Epithelial cell of prostate (primary cell): ENCODE results near the gene PSME4.

Experiments
- DNase-seq: peaks from one replicate; pipeline ENCODE4 v3.0.0-alpha.2; 2011; ENCODE audit warnings: low read depth, low spot score
- H3K27ac ChIP-seq: fragments of 450-650 bp; 2 replicates; pipeline ENCODE4 v1.5.1; 2017; ENCODE audit warnings: mild to moderate bottlenecking

PSME4 gene

GRCh38 chr2:53970724-53971602 is at the start of gene PSME4:
TSS of gene PSME4 (minus strand) at chr2:53970993. CDS start at chr2:53970784, 209 bp downstream.
- no peak for DNase-seq

GRCh38 chr2:54015798-54016699 is 45.3 kb upstream of the PSME4 start:
- peak overlapping the region; percentile 50 for H3K27ac ChIP-seq
- peak; percentile 26 for DNase-seq

More at GRCh38 chr2:53970724-53971602, at the start of gene PSME4:
- peak within 1 kb of the TSS; percentile 85 for H3K27ac ChIP-seq

- no peak overlapping the region for H3K27ac ChIP-seq
- DNase-seq: no peak
These were observed 43.2 kb upstream of the PSME4 start for GRCh38 chr2:54013996-54014395.

DNA sequence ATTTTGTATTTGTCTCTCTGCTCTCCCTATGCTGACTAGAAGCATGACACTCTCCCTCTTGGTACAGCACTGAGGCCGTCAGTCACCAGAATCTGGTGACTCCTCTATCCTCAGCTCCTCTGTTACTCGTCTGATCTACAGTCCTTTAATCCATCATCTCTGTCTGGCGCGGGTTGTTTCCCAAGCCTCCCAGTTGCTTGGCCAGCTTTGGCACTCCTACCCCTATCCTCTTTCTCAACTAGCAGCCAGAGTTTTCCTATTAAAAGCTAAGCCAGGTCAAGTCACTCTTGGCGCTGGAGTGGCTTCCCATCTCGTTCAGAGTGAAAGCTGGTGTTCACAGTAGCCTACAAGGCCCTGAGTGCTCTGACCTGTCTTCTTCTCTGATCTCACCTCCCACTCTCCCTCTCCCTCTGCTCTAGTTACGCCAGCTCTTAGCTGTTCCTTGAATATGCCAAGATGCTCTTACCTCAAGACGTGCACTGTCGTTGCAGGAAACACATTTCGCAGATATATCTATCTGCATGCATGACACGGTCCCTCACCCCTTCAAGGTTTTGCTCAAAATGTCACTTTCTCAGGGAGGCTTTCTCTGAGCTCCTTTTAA is 41.8 kb upstream of the PSME4 start:
- DNase-seq: no peak
- no peak overlapping the region for H3K27ac ChIP-seq

DNA sequence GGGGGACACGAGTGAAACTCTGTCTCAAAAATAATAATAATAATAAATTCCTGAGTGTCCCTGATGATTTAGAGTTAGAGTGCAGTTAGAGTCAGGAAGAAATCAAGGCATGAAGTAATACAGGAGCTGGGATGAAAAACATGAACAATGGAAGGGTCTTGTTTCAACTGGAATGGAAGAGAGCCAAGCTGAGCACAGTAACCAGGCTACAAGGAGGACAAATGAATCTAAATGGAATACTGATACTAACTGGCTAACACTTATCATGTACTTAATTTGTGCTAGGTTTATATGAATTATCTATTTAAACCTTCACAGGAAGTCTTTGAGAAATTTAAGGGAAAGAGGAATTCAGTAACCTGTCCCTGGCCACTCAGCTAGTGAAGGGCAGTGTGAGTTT is 38.8 kb upstream of the PSME4 start:
- no peak for DNase-seq
- H3K27ac ChIP-seq: no peak overlapping the region

- DNase-seq: no peak
- H3K27ac ChIP-seq: no peak overlapping the region
These were observed 37.6 kb upstream of the PSME4 start for GRCh38 chr2:54008439-54008838.

DNA sequence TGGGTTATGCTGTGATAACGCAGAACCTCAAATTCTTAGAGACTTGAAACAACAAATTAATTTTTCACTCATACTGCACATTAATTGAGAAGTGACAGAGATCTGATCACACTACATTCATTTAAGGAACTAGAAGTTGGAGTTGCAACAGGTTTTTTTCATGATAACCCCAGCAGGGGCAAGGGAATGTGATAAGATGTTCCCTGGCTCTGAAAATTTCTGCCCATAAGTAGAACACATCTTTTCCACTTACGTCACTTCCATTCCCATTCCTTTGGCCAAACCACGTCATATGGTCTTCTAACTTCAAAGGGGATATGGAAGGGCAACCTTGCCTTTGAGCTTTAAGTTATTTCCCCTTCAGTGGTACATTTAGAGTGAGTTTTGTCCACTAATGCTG is 29.7 kb upstream of the PSME4 start:
- no peak overlapping the region for H3K27ac ChIP-seq
- DNase-seq: no peak

- no peak overlapping the region for H3K27ac ChIP-seq
- DNase-seq: no peak
These were observed 29.3 kb upstream of the PSME4 start for GRCh38 chr2:54000122-54000521.

- no peak for DNase-seq
- no peak overlapping the region for H3K27ac ChIP-seq
These were observed 28.0 kb upstream of the PSME4 start for GRCh38 chr2:53998834-53999233.

DNA sequence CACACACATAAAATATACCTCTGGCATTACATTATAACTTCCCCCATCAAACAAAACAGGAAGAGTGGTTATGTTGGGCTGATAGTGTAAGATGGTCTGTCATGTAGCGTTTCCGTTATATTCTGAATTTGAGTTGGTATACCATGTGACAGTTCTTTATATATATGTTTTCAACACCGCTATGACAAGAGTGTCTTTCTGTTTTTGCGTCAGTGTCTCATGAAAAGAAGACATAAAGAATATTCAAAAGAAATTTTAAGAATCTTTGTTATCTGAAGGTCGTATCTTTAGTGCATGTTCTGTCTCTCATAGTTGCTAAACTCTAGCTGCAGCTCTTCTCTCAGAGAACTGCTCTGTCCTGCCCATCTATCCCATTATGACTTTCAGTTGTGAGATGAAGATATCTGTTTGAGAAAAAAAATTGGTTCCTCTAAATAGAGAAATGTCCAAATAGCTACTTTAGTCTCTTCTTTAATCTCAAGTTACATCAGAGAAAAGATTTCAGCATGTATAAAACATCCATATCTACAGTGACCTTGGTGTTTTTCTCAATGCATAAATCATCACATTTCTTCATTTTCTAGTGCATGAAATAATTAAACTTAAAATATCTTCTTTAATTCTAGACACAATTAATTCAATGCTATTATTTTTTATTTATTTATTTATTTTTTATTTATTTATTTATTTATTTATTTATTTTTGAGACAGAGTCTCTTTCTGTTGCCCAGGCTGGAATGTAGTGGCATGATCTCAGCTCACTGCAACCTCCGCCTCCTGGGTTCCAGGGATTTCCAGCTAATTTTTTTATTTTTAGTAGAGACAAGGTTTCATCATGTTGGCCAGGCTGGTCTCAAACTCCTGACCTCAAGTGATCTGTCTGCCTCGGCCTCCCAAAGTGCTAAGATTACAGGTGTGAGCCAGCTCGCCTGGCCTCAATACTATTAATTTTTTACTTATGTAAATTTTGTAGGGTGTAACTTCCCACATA is 24.3 kb upstream of the PSME4 start:
- DNase-seq: no peak
- H3K27ac ChIP-seq: no peak overlapping the region

- H3K27ac ChIP-seq: no peak overlapping the region
- DNase-seq: no peak
These were observed 21.2 kb upstream of the PSME4 start for GRCh38 chr2:53991948-53992347.

DNA sequence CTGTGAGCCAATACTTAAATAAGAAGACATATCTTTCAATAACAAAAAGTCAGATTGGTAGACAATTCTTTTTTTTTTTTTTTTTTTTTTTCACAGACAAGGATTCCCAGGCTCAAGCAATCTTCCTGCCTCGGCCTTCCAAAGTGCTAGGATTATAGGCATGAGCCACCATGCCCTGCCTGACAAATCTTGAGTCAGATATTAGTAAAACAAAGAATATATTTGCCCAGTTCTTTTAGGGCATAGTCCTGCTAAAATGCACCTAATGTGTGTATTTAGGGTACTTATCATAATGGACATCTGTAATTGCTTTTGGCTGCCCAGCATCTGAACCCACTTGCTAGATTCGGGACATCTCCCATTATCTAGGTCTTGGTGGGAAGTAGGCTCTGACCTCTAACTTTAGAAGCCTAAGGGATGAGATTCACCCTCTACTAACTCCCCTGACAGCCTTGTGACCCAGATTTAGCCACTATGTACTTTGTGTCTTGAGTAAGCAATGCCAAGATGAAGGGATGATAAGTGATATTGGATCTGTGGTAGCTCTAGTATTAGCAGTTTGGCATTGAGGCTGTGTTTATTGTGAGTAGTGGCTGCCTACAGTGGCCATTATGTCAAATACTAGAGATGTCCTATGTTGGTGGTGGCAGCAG is 18.5 kb upstream of the PSME4 start:
- no peak for DNase-seq
- H3K27ac ChIP-seq: peak overlapping the region; percentile 38

DNA sequence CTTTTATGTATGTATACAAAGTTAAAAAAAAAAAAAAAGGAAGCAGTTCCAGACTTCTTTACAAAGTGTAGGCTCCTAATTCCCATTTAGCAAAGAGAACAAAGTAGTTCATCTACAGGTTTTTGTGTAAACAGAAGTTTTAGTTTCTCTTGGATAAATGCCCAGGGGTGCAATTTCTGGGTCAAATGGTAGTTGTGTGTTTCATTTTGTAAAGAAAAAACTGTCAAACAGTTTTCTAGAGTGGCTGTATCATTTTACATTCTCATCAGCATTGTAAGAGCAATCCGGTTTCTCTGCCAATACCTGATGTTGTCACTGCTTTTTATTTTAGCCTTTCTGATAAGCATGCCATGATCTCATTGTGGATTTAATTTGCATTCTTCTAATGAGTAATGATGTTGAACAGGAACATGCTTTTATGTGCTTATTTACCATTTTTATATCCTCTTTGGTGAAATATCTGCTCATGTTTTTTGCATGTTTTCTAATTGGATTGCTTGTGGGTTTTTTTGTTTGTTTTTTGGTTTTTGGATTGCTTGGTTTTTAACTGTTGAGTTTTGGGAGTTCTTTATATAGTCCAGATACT is 16.6 kb upstream of the PSME4 start:
- H3K27ac ChIP-seq: peak overlapping the region; percentile 4
- peak; percentile 59 for DNase-seq

- no peak overlapping the region for H3K27ac ChIP-seq
- DNase-seq: no peak
These were observed 14.9 kb upstream of the PSME4 start for GRCh38 chr2:53985646-53986045.

DNA sequence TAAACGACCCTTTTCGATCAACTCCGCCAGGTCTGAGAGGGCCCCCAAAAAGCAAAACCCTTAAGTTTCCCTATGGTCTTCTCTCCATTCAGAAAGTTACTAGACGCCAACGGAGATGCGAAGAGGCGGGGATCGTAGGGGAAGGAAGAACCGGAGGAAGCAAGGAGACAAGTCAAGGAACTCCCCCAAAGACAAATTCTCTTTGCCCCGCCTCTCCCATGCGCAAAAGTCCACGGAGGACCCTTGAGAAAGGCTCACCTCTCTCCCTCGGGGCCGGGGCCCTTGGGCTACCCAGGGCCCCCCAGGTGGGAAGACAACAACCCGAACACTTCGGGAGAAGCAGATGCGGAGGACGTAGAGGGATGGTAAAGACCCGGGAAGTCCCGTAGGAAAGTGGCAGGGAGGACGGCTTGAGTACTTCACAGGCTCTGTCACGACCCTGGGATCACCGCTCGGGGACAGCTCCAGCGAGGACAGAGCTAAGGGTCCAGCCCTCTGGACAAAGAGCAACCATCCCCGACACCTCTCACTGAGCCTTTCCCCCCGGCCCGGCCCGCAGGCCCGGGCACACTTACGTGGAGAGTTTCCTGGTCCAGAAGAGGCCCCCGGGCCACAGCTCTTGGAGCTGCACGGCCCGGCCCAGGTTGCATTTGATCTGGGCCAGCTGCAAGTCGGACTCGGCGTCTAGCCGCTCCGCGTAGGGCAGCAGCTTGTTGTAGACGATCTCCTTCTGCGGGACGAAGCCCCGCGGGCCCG is 647 bp downstream of the PSME4 start:
- DNase-seq: no peak
- H3K27ac ChIP-seq: peak overlapping the region; percentile 85

- peak overlapping the region; percentile 85 for H3K27ac ChIP-seq
- peak; percentile 74 for DNase-seq
These were observed 1.4 kb downstream of the PSME4 start for GRCh38 chr2:53969285-53969967.

DNA sequence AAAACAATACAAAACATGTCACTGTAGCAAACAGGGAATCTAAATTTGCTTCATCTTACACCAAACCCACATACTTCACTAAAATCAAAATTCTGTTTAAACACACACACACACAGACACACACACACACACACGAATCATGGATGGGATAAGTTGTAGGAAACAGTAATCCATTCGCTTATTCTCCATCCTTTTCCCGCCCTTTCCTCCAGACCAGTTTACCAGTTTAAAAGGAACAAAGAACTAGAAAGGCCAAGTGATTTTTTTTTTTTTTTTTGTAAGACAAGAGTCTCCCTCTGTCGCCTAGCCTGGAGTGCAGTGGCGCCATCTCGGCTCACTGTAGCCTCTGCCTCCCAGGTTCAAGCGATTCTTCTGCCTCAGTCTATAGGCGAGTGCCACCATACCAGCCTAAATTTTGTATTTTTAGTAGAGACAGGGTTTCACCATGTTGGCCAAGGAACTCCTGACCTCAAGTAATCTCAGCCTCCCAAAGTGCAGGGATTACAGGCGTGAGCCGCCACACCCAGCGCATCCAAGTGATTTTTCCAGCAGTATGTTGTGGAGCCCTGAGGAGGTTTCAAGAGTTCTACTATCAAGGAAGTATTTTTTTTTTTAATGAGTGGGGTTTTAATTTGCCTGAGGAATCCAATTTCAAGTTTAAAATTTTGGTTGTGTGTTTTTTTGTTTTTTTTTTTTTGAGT is 5.7 kb downstream of the PSME4 start:
- DNase-seq: no peak
- H3K27ac ChIP-seq: peak overlapping the region; percentile 89
